Retinal pigment epithelial cell (primary cell): ENCODE measurements around the gene ZNF484.
"Not testable (repeated sequence)": the region's sequence is repeated elsewhere in the genome, so short reads cannot be mapped to it uniquely, and the experiment has no call there.

Experiments used
- DNase-seq: peaks from one replicate; pipeline ENCODE4 v3.0.0-alpha.2; 2010; ENCODE audit warnings: low read depth
- H3K4me3 ChIP-seq: 2 replicates; pipeline ENCODE4 v1.5.1; 2011; ENCODE audit warnings: mild to moderate bottlenecking, low read length, control low read depth, moderate library complexity
- CTCF ChIP-seq: conservative IDR thresholded peaks from 2 replicates; pipeline ENCODE4 v1.5.1; 2011; ENCODE audit warnings: low read depth, low read length, control low read depth, inconsistent platforms

Gene ZNF484

GRCh38 chr9:92882276-92882675 is 4.4 kb upstream of the ZNF484 start:
- no peak overlapping the region for H3K4me3 ChIP-seq
- no peak for TF ChIP-seq CTCF
- DNase-seq: no peak

DNA sequence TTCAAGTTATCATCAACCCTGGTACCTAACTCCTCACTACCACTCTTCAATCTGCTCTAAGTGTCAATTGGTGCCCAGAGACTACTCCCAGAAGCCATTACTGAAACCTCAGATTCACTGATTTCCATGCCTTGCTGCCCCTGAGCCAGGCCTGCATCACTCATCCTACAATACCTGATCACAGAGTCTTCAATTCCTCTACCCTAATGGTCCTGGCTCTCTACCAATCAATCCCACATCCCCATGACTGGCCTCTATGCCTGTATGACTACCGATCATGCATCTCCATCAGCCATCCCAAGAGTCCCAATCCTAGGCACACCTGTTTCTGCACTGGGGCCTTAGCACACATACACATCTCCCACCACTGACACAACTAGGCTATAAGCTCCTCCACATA is 2.5 kb downstream of the ZNF484 start:
- H3K4me3 ChIP-seq: no peak overlapping the region

GRCh38 chr9:92870289-92870688 is 7.5 kb downstream of the ZNF484 start:
- no peak overlapping the region for H3K4me3 ChIP-seq
- no peak for TF ChIP-seq CTCF
- no peak for DNase-seq

More for the DNA sequence above, 2.5 kb downstream of the ZNF484 start:
- no peak for TF ChIP-seq CTCF
- no peak for DNase-seq

GRCh38 chr9:92866600-92866999 is 11.2 kb downstream of the ZNF484 start:
- not testable (repeated sequence) for H3K4me3 ChIP-seq, DNase-seq

- no peak for DNase-seq
- H3K4me3 ChIP-seq: no peak overlapping the region
- no peak for TF ChIP-seq CTCF
These were observed 13.7 kb downstream of the ZNF484 start for GRCh38 chr9:92864152-92864551.

DNA sequence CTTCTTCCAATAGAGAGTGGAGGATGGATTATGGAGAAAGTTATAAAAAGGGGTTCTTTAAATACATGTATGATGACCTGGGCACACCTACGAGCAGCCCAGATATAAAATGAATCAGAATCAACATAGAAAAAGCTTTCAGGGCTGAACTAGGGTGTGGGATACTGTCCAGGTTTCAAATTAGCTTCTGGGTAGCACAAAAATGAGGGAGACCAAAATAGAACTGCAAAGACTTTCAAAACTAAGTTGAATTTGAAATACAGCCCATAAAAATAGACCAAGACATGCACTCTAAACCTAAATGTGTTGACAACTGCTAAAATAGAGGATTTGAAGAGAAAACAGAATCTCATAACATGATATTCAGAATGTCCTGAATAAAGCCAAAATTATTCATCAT is 17.0 kb downstream of the ZNF484 start:
- DNase-seq: no peak
- no peak for TF ChIP-seq CTCF

DNA sequence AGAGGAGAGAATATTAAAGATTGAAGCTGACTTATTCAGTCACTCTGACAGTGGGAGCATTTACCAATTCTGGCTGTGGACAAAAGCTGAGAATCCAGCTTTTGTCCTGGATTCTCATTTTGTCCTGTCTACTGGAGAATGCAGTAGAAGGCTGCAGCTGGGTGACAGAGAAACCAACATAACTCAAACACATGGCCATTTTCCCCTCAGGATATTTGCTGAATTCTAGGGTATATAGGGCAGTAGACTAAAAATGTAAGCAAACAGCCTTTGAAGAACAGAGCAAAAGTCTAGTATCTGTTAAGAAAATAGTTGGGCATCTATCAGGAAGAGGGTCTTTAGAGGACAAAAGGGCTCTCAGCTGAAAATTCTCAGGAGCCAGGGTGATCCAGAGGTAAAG is 20.6 kb downstream of the ZNF484 start:
- TF ChIP-seq CTCF: no peak
- no peak overlapping the region for H3K4me3 ChIP-seq
- no peak for DNase-seq

More for the DNA sequence above, 17.0 kb downstream of the ZNF484 start:
- H3K4me3 ChIP-seq: no peak overlapping the region

DNA sequence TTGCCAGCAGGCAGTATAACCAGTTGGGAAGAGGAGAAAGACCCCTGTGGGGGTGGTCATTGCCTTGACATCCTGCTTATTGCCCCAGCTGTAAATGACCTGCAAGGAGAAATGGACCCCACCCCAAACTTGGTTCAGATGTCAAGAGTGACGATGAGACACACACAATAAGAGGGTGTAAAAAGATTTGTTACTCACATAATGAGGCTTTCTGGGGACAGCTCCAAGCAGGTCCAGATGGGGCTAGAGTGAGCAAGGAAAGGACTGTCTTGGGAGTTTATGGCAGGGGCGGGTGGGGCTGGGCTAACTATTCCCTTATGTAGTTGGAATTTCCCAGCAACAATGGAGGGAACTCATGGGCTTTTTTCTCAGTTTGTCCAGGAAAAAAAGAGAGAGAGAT is 24.1 kb downstream of the ZNF484 start:
- no peak overlapping the region for H3K4me3 ChIP-seq
- DNase-seq: no peak
- no peak for TF ChIP-seq CTCF
